ENCODE results near the gene REG3A. TPM values are rescaled to one million over a fixed set of nuclear protein-coding genes. Genes with fewer than 3 reads are reported as not detected.

REG3A gene
- total RNA-seq, 1 donor from 2014 or later, result not detected

DNA sequence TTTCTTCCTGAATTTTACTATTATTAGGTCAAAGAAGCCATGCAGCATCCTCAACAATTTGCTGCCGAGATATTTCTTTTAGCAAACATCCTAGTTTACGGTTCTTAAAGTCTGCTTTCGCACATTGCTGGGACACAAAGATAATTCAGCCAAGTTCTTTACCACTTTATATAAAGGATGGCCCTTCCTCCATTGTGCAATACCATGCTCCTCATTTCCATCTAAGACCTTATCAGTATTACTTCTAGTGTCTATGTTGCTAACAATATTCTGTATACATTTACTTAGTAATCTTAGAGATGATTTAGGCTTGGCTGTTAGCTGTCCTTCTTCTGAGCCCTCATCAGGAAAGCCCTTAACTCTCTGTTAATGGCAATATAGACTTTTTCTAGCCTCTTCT, 47.3 kb downstream of the REG3A start:
- Histone ChIP-seq H4K20me1 (ENCODE audit: insufficient read depth, low read length) (no peaks in the 10 kb centered on the region), H3K36me3 (ENCODE audit: insufficient read depth, low read length) (no peaks in the 10 kb centered on the region), H2AFZ (ENCODE audit: low read depth, low read length) (no peak overlapping the region), H3K4me1 (ENCODE audit: insufficient read depth, low read length) (no peaks in the 10 kb centered on the region), H3K27ac (ENCODE audit: low read depth, low read length) (no peak overlapping the region), H3K79me2 (ENCODE audit: insufficient read depth, low read length) (no peaks in the 10 kb centered on the region), H3K9me3 (ENCODE audit: insufficient read depth, low read depth, low read length) (peaks cover 6% of the 10 kb centered on the region), H3K27me3 (ENCODE audit: insufficient read depth, low read length) (no peaks in the 10 kb centered on the region), H3K4me2 (ENCODE audit: low read length) (no peak overlapping the region), H3K9ac (ENCODE audit: low read length) (no peak overlapping the region), H3K4me3 (ENCODE audit: insufficient read depth, low read depth, low read length) (no peak overlapping the region)
- H3K27ac Mint-ChIP-seq (ENCODE audit: unreplicated experiment), result no peak overlapping the region
- peaks cover 6% of the 10 kb centered on the region for H3K27me3 Mint-ChIP-seq (ENCODE audit: low read depth, unreplicated experiment)
- no peak for TF ChIP-seq EZH2 (IDR thresholded peaks at IDR 0.05; ENCODE audit: insufficient read depth, low read length)
- TF ChIP-seq, protein P1, sequence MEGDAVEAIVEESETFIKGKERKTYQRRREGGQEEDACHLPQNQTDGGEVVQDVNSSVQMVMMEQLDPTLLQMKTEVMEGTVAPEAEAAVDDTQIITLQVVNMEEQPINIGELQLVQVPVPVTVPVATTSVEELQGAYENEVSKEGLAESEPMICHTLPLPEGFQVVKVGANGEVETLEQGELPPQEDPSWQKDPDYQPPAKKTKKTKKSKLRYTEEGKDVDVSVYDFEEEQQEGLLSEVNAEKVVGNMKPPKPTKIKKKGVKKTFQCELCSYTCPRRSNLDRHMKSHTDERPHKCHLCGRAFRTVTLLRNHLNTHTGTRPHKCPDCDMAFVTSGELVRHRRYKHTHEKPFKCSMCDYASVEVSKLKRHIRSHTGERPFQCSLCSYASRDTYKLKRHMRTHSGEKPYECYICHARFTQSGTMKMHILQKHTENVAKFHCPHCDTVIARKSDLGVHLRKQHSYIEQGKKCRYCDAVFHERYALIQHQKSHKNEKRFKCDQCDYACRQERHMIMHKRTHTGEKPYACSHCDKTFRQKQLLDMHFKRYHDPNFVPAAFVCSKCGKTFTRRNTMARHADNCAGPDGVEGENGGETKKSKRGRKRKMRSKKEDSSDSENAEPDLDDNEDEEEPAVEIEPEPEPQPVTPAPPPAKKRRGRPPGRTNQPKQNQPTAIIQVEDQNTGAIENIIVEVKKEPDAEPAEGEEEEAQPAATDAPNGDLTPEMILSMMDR (IDR thresholded peaks at IDR 0.05; ENCODE audit: insufficient read depth, low read depth, low read length), result no peak
- no peak overlapping the region for H3K4me3 Mint-ChIP-seq (ENCODE audit: unreplicated experiment)
- no peaks in the 10 kb centered on the region for H3K4me1 Mint-ChIP-seq (ENCODE audit: low read depth, unreplicated experiment)
- FAIRE-seq, result no peak
- H3K9me3 Mint-ChIP-seq (ENCODE audit: unreplicated experiment), result no peaks in the 10 kb centered on the region
- H3K36me3 Mint-ChIP-seq (ENCODE audit: low read depth, unreplicated experiment), result no peaks in the 10 kb centered on the region
- DNase-seq (ENCODE audit: low read depth), result no peak

Other genes with a start within 250 kb of the REG3A start
- not detected in 2 replicates for gene REG3G, start 134.1 kb downstream of the REG3A start, total RNA-seq
- not detected in 2 replicates for gene REG1B, start 71.8 kb downstream of the REG3A start, total RNA-seq
- gene REG1A, start 39.3 kb downstream of the REG3A start, total RNA-seq, result not detected in 2 replicates

Data from astrocyte (in vitro differentiated cells and primary cell).